Gastroesophageal sphincter (tissue), 4 donors: ENCODE results near the gene TMEM237. TPM values are rescaled to one million over a fixed set of nuclear protein-coding genes. Genes with fewer than 3 reads are reported as not detected.

Source experiments
- ATAC-seq: fragments of 150-250 bp; one replicate; pipeline ENCODE4 v1.9.1; 2016; ENCODE audit warnings: mild to moderate bottlenecking, moderate library complexity
- H3K27ac ChIP-seq, 4 donors: fragments of 200-600 bp; sonication (generic) in 3 of 4; 1 replicate in 3 of 4; 2 replicates in 1 of 4; pipeline ENCODE4 v1.5.1; 2016 to 2019
- H3K27me3 ChIP-seq: fragments of 200-600 bp; sonication (generic); one replicate; pipeline ENCODE4 v1.5.1; 2019
- H3K36me3 ChIP-seq, 2 donors: fragments of 200-600 bp; sonication (generic); one replicate each; pipeline ENCODE4 v1.5.1; 2019; ENCODE audit warnings: control low read depth in 1 of 2
- H3K4me1 ChIP-seq, 3 donors: fragments of 200-600 bp; sonication (generic); 1 replicate in 2 of 3; 2 replicates in 1 of 3; pipeline ENCODE4 v1.5.1; 2016 to 2019; ENCODE audit warnings: control low read depth in 2 of 3
- H3K4me3 ChIP-seq, 2 donors: fragments of 200-600 bp; sonication (generic); one replicate each; pipeline ENCODE4 v1.5.1; 2019; ENCODE audit warnings: mild to moderate bottlenecking in 1 of 2, moderate library complexity in 1 of 2
- H3K9me3 ChIP-seq, 3 donors: fragments of 200-600 bp; sonication (generic); one replicate each; pipeline ENCODE4 v1.5.1; 2017 to 2019; ENCODE audit warnings: control low read depth in 2 of 3
- CTCF ChIP-seq, 4 experiments: fragments of 200-600 bp in 2 of 4; fragments of 450-650 bp in 2 of 4; sonication (generic) in 1 of 4; IDR thresholded peaks; one replicate each; pipeline ENCODE4 v1.5.1; 2017 to 2019; ENCODE audit warnings: antibody characterized with exemption in 4 of 4, mild to moderate bottlenecking in 2 of 4, moderate library complexity in 2 of 4
- EP300 ChIP-seq: sonication (generic); formaldehyde crosslinking; IDR thresholded peaks from one replicate; pipeline ENCODE4 v1.6.1; 2017; ENCODE audit warnings: antibody characterized with exemption, mild to moderate bottlenecking
- POLR2A ChIP-seq, 2 donors: fragments of 450-650 bp; IDR thresholded peaks; one replicate each; pipeline ENCODE4 v1.6.1; 2017; ENCODE audit warnings: antibody characterized with exemption in 2 of 2, mild to moderate bottlenecking in 2 of 2, moderate library complexity in 1 of 2
- POLR2AphosphoS5 ChIP-seq: sonication (generic); formaldehyde crosslinking; IDR thresholded peaks from one replicate; pipeline ENCODE4 v1.6.1; 2017; ENCODE audit warnings: antibody characterized with exemption
- WGBS, 2 donors: methylation state at CpG; one replicate each; pipeline ENCODE4 v1.1.5; 2018; ENCODE audit warnings: low coverage in 1 of 2; 5-methylcytosine and 5-hydroxymethylcytosine counted together
- total RNA-seq, 4 donors: library from RNA; depleted of rRNA; stranded (reverse); fragments of >200 nt; gene quantifications; one replicate each; pipeline ENCODE4 v1.1.0, GENCODE V29; 2016

Gene TMEM237
- total RNA-seq, 4 donors from 2014 or later = 12.3 to 32.8 (median 24.4) TPM

DNA sequence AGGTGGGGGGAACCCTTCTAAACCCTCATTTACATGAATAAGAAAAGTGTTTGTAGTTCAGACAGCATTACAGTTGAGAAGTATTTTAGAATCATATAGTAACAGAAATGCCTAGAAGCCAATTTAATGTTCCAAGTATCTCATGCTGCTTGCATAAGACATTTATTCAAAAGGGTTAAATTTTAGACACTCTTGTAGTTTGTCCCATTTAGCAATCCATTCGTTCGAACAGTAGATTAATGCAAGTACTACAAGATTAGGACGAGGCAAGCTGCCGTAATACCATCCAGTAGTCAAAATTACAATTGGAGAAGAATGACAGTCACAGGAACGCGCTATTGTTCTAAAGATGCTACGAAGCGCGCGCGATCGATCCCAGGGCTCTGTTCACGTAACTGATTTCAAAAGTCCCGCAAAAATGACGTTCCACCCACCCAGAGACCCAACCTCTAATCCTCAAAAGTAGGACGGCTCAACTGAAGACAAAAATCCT is 1.2 kb downstream of the TMEM237 start:
- 0 to 1% methylated on average over 7 to 16 of the region's 16 CpGs for WGBS, 2 donors
- no peaks in the 10 kb centered on the region for H3K9me3 ChIP-seq
- no peak for TF ChIP-seq CTCF (IDR thresholded peaks at IDR 0.05)
- no peak for TF ChIP-seq EP300
- no peak for TF ChIP-seq POLR2A (IDR thresholded peaks at IDR 0.05)
- no peak for TF ChIP-seq POLR2AphosphoS5
- H3K4me1 ChIP-seq = peaks cover 0 to 22% (median 0%) of the 10 kb centered on the region in 3 donors
- H3K4me3 ChIP-seq = peak overlapping the region; percentile 75 to 80
- H3K27me3 ChIP-seq = no peaks in the 10 kb centered on the region
- peak overlapping the region; percentile 83 to 96 (median 93) for H3K27ac ChIP-seq
- peak; percentile 42 for ATAC-seq
- H3K36me3 ChIP-seq = peaks cover 0 to 18% of the 10 kb centered on the region in 2 donors

GRCh38 chr2:201639205-201639604 is 4.1 kb downstream of the TMEM237 start:
- 86% methylated on average over 1 of the region's 3 CpGs; no CpG with 5 or more reads in 1 of the 2 donors for WGBS, 2 donors
- TF ChIP-seq POLR2AphosphoS5 = no peak
- no peak for TF ChIP-seq POLR2A (IDR thresholded peaks at IDR 0.05)
- no peak for TF ChIP-seq EP300
- TF ChIP-seq CTCF (IDR thresholded peaks at IDR 0.05) = no peak
- no peaks in the 10 kb centered on the region for H3K27me3 ChIP-seq
- H3K9me3 ChIP-seq = no peaks in the 10 kb centered on the region
- H3K4me3 ChIP-seq = no peak overlapping the region
- peaks cover 0 to 17% (median 0%) of the 10 kb centered on the region in 3 donors for H3K4me1 ChIP-seq
- no peak overlapping the region for H3K27ac ChIP-seq
- peaks cover 4 to 47% of the 10 kb centered on the region in 2 donors for H3K36me3 ChIP-seq
- ATAC-seq = no peak

DNA sequence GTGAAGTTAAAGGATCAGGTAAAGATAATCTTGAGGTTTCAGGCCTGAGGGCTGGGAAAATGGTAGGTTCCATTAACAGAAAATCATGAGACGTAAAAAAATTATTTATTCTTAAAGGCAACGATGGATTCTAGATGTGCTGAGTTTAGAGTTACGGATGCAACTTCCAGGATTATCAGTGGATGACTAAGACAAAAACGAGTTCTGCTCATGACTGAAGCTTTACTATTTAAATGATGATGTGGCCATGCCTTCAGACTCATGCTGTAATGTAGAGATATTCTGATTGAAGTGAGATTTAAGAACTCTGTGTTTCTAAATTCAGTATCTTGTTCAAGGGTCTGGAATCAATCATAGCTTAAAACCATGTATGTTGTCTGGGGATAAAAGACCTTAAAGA is 5.0 kb downstream of the TMEM237 start:
- ATAC-seq = no peak
- WGBS, 2 donors = 71 to 76% methylated on average over 3 to 4 of the region's 4 CpGs
- TF ChIP-seq CTCF (IDR thresholded peaks at IDR 0.05) = no peak
- TF ChIP-seq EP300 = no peak

GRCh38 chr2:201633661-201634249 is 9.5 kb downstream of the TMEM237 start:
- Histone ChIP-seq H3K27me3 (no peaks in the 10 kb centered on the region), H3K4me3 (no peak overlapping the region), H3K36me3 (peaks cover 11 to 100% of the 10 kb centered on the region in 2 donors), H3K27ac (no peak overlapping the region), H3K9me3 (no peaks in the 10 kb centered on the region), H3K4me1 (no peaks in the 10 kb centered on the region)
- no peak for ATAC-seq
- TF ChIP-seq POLR2A (IDR thresholded peaks at IDR 0.05) = no peak
- no peak for TF ChIP-seq CTCF (IDR thresholded peaks at IDR 0.05)
- no peak for TF ChIP-seq EP300
- TF ChIP-seq POLR2AphosphoS5 = no peak
- WGBS, 2 donors = 78 to 100% methylated on average over 2 to 4 of the region's 4 CpGs

More for the DNA sequence above, 5.0 kb downstream of the TMEM237 start:
- Histone ChIP-seq H3K36me3 (peaks cover 8 to 56% of the 10 kb centered on the region in 2 donors), H3K27me3 (no peaks in the 10 kb centered on the region), H3K9me3 (no peaks in the 10 kb centered on the region), H3K4me1 (peaks cover 0 to 8% (median 0%) of the 10 kb centered on the region in 3 donors), H3K27ac (no peak overlapping the region), H3K4me3 (no peak overlapping the region)

DNA sequence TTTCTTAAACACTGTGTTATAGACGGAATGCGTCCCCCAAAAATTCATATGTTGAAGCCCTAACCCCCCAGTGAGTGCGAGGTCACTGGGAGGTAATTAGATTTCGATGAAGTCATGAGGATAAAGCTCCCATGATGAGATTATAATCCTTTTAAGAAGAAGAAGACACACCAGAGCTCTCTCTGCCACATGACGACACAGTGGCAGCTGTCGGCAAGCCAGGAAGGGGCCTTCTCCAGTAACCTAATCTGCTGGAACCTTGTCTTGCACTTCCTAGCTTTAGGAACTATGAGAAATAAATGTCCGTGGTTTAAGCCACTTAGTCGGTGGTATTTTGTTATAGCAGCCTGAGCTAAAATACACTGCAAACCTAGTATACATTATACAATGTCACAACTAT is 12.3 kb downstream of the TMEM237 start:
- no peaks in the 10 kb centered on the region for H3K27me3 ChIP-seq
- H3K9me3 ChIP-seq = no peaks in the 10 kb centered on the region
- no peak overlapping the region for H3K4me3 ChIP-seq
- no peak for ATAC-seq
- TF ChIP-seq POLR2AphosphoS5 (no peak), CTCF (IDR thresholded peaks at IDR 0.05) (no peak), EP300 (no peak), POLR2A (IDR thresholded peaks at IDR 0.05) (no peak)
- 72 to 86% methylated on average over 7 of the region's 8 CpGs for WGBS, 2 donors
- no peak overlapping the region for H3K27ac ChIP-seq
- no peaks in the 10 kb centered on the region for H3K4me1 ChIP-seq
- peaks cover 11 to 99% of the 10 kb centered on the region in 2 donors for H3K36me3 ChIP-seq
